ENCODE data around the gene SRRM3.

The SRRM3 gene

GRCh38 chr7:76281006-76281705 lies 79.5 kb downstream of the SRRM3 start:
- H3K4me3 ChIP-seq (ENCODE audit: low read depth, low read length, poor library complexity, severe bottlenecking) = no peak overlapping the region
- no peak overlapping the region for H3K4me2 ChIP-seq (ENCODE audit: low read length)
- peaks cover 43% of the 10 kb centered on the region for H3K27me3 ChIP-seq (ENCODE audit: insufficient read depth, low read length)
- TF ChIP-seq, protein P1, sequence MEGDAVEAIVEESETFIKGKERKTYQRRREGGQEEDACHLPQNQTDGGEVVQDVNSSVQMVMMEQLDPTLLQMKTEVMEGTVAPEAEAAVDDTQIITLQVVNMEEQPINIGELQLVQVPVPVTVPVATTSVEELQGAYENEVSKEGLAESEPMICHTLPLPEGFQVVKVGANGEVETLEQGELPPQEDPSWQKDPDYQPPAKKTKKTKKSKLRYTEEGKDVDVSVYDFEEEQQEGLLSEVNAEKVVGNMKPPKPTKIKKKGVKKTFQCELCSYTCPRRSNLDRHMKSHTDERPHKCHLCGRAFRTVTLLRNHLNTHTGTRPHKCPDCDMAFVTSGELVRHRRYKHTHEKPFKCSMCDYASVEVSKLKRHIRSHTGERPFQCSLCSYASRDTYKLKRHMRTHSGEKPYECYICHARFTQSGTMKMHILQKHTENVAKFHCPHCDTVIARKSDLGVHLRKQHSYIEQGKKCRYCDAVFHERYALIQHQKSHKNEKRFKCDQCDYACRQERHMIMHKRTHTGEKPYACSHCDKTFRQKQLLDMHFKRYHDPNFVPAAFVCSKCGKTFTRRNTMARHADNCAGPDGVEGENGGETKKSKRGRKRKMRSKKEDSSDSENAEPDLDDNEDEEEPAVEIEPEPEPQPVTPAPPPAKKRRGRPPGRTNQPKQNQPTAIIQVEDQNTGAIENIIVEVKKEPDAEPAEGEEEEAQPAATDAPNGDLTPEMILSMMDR (IDR thresholded peaks at IDR 0.05; ENCODE audit: low read length) = no peak
- TF ChIP-seq EZH2 (IDR thresholded peaks at IDR 0.05; ENCODE audit: borderline replicate concordance, low read length) = peak; percentile 86; the same call in 1 of the 2 replicates
- no peaks in the 10 kb centered on the region for H3K9me3 ChIP-seq (ENCODE audit: low read length)
- H3K79me2 ChIP-seq (ENCODE audit: insufficient read depth, low read length) = no peaks in the 10 kb centered on the region
- H3K4me1 ChIP-seq (ENCODE audit: insufficient read depth, low read length, severe bottlenecking) = peaks cover 7% of the 10 kb centered on the region
- no peak overlapping the region for H3K27ac ChIP-seq (ENCODE audit: low read depth, low read length, poor library complexity, severe bottlenecking)
- H2AFZ ChIP-seq (ENCODE audit: low read length) = no peak overlapping the region
- no peaks in the 10 kb centered on the region for H3K9me2 ChIP-seq (ENCODE audit: low read depth, low read length)
- H4K20me1 ChIP-seq (ENCODE audit: insufficient read depth, low read length) = no peaks in the 10 kb centered on the region
- no peaks in the 10 kb centered on the region for H3F3A ChIP-seq (ENCODE audit: insufficient read depth, low read length)
- no peak overlapping the region for H3K9ac ChIP-seq (ENCODE audit: low read length)
- H3K36me3 ChIP-seq (ENCODE audit: insufficient read depth, low read length) = no peaks in the 10 kb centered on the region

DNA sequence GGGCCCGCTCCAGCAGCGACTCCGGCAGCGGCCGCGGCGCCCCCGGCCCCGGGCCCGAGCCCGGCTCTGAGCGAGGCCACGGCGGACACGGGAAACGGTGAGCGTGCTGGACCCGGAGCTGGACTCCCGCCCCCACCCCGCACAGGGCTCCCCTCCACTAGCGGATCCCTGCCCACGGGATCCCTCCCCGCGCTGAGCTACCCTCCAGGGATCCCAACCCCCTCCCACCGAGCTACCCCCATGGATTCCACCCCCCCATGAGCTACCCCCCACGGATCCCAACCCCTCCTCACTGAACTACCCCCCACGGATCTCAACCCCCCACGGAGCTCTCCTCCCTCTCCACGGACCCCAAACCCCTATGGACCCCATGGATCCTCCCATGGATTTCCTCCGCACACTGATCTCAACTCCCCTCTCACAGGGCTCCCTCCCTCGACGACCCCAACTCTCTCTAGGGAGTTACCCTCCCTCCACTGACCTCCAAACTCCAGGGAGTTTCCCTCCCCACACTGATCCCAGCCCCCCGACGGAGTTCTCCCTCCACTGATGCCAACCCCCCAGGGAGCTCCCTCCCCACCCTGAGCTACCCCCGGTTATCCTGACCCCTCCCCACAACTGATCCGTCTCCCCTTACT lies 80.1 kb downstream of the SRRM3 start:
- H3K36me3 ChIP-seq (ENCODE audit: insufficient read depth, low read length) = no peaks in the 10 kb centered on the region
- no peak overlapping the region for H2AFZ ChIP-seq (ENCODE audit: low read length)
- H3K27me3 ChIP-seq (ENCODE audit: insufficient read depth, low read length) = peaks cover 39% of the 10 kb centered on the region
- no peaks in the 10 kb centered on the region for H3K9me2 ChIP-seq (ENCODE audit: low read depth, low read length)
- H3K79me2 ChIP-seq (ENCODE audit: insufficient read depth, low read length) = no peaks in the 10 kb centered on the region
- TF ChIP-seq EZH2 (IDR thresholded peaks at IDR 0.05; ENCODE audit: borderline replicate concordance, low read length) = no peak
- TF ChIP-seq, protein P1 (IDR thresholded peaks at IDR 0.05; ENCODE audit: low read length) = no peak
- H3K4me2 ChIP-seq (ENCODE audit: low read length) = no peak overlapping the region
- H4K20me1 ChIP-seq (ENCODE audit: insufficient read depth, low read length) = no peaks in the 10 kb centered on the region
- no peak overlapping the region for H3K27ac ChIP-seq (ENCODE audit: low read depth, low read length, poor library complexity, severe bottlenecking)
- peaks cover 7% of the 10 kb centered on the region for H3K4me1 ChIP-seq (ENCODE audit: insufficient read depth, low read length, severe bottlenecking)
- no peak overlapping the region for H3K9ac ChIP-seq (ENCODE audit: low read length)
- H3K4me3 ChIP-seq (ENCODE audit: low read depth, low read length, poor library complexity, severe bottlenecking) = no peak overlapping the region
- H3K9me3 ChIP-seq (ENCODE audit: low read length) = no peaks in the 10 kb centered on the region
- H3F3A ChIP-seq (ENCODE audit: insufficient read depth, low read length) = no peaks in the 10 kb centered on the region

GRCh38 chr7:76282344-76283253 lies 80.9 kb downstream of the SRRM3 start:
- H3K9me3 ChIP-seq (ENCODE audit: low read length) = no peaks in the 10 kb centered on the region
- no peak overlapping the region for H3K27ac ChIP-seq (ENCODE audit: low read depth, low read length, poor library complexity, severe bottlenecking)
- H3K4me1 ChIP-seq (ENCODE audit: insufficient read depth, low read length, severe bottlenecking) = peaks cover 7% of the 10 kb centered on the region
- H3K79me2 ChIP-seq (ENCODE audit: insufficient read depth, low read length) = no peaks in the 10 kb centered on the region
- no peak overlapping the region for H3K4me3 ChIP-seq (ENCODE audit: low read depth, low read length, poor library complexity, severe bottlenecking)
- H3K36me3 ChIP-seq (ENCODE audit: insufficient read depth, low read length) = no peaks in the 10 kb centered on the region
- no peaks in the 10 kb centered on the region for H3K9me2 ChIP-seq (ENCODE audit: low read depth, low read length)
- peaks cover 41% of the 10 kb centered on the region for H3K27me3 ChIP-seq (ENCODE audit: insufficient read depth, low read length)
- TF ChIP-seq EZH2 (IDR thresholded peaks at IDR 0.05; ENCODE audit: borderline replicate concordance, low read length) = no peak
- TF ChIP-seq, protein P1 (IDR thresholded peaks at IDR 0.05; ENCODE audit: low read length) = no peak
- H2AFZ ChIP-seq (ENCODE audit: low read length) = no peak overlapping the region
- no peaks in the 10 kb centered on the region for H4K20me1 ChIP-seq (ENCODE audit: insufficient read depth, low read length)
- no peak overlapping the region for H3K4me2 ChIP-seq (ENCODE audit: low read length)
- no peak overlapping the region for H3K9ac ChIP-seq (ENCODE audit: low read length)
- no peaks in the 10 kb centered on the region for H3F3A ChIP-seq (ENCODE audit: insufficient read depth, low read length)

Data from OCI-LY1 (cell line).